ENCODE measurements around the gene ADRB1.

Gene ADRB1

GRCh38 chr10:114043532-114044246 is at the start of gene ADRB1:
Gene ADRB1, plus strand, starts transcription at chr10:114043866. Its CDS starts 267 bp downstream, at chr10:114044133.
- no peak for TF ChIP-seq Cebpa-rat (IDR thresholded peaks at IDR 0.05)
- Histone ChIP-seq H3K27me3 (peaks cover 0 to 34% (median 17%) of the 10 kb centered on the region in 11 experiments; a peak in 14 of 22 replicates), H3K9me3 (replicated peaks in 1 of 11) (peaks cover 0 to 24% (median 8%) of the 10 kb centered on the region in 11 experiments; a peak in 11 of 22 replicates), H3K4me2 (peak within 1 kb of the TSS; percentile 84 to 99 (median 94)), H4K20me1 (peaks cover 0 to 18% (median 7%) of the 10 kb centered on the region in 11 experiments; a peak in 10 of 22 replicates), H3K27ac (peak within 1 kb of the TSS; percentile 51 to 93 (median 80); a peak in 21 of 22 replicates), H3K4me3 (peak within 1 kb of the TSS; percentile 67 to 80 (median 70)), H3K4me1 (peaks cover 25 to 73% (median 53%) of the 10 kb centered on the region in 10 experiments), H3K36me3 (peaks cover 0 to 42% (median 0%) of the 10 kb centered on the region in 11 experiments; a peak in 5 of 22 replicates), H3K9ac (peak within 1 kb of the TSS; percentile 75 to 89 (median 83))

- H3K4me3 ChIP-seq: no peak overlapping the region
- peak overlapping the region in 8 of 11 experiments; percentile 8 to 96 (median 86); a peak in 15 of 22 replicates for H3K4me2 ChIP-seq
- no peak overlapping the region for H3K9ac ChIP-seq
- H3K4me1 ChIP-seq: peaks cover 41 to 100% (median 62%) of the 10 kb centered on the region in 10 experiments
- H4K20me1 ChIP-seq: no peaks in the 10 kb centered on the region
- H3K27ac ChIP-seq: no peak overlapping the region
- TF ChIP-seq Cebpa-rat (IDR thresholded peaks at IDR 0.05): no peak
- peaks cover 0 to 4% (median 0%) of the 10 kb centered on the region in 11 experiments; a peak in 1 of 22 replicates for H3K9me3 ChIP-seq (replicated peaks in 1 of 11)
- no peaks in the 10 kb centered on the region for H3K27me3 ChIP-seq
- H3K36me3 ChIP-seq: no peaks in the 10 kb centered on the region
These were observed 48.5 kb upstream of the ADRB1 start for GRCh38 chr10:113995201-113995600.

- no peak overlapping the region for H3K27ac ChIP-seq
- no peaks in the 10 kb centered on the region for H3K27me3 ChIP-seq
- peaks cover 30 to 95% (median 65%) of the 10 kb centered on the region in 10 experiments for H3K4me1 ChIP-seq
- H3K9me3 ChIP-seq (replicated peaks in 1 of 11): peaks cover 0 to 4% (median 0%) of the 10 kb centered on the region in 11 experiments; a peak in 1 of 22 replicates
- H3K36me3 ChIP-seq: no peaks in the 10 kb centered on the region
- peak overlapping the region in 7 of 11 experiments; percentile 3 to 96 (median 78); a peak in 10 of 22 replicates for H3K4me2 ChIP-seq
- H4K20me1 ChIP-seq: no peaks in the 10 kb centered on the region
- no peak for TF ChIP-seq Cebpa-rat (IDR thresholded peaks at IDR 0.05)
- H3K4me3 ChIP-seq: no peak overlapping the region
- no peak overlapping the region for H3K9ac ChIP-seq
These were observed 46.2 kb upstream of the ADRB1 start for GRCh38 chr10:113997428-113997827.

- peak overlapping the region in 4 of 11 experiments; percentile 43 to 47 (median 46); a peak in 7 of 22 replicates for H3K9ac ChIP-seq
- peak overlapping the region in 8 of 11 experiments; percentile 18 to 72 (median 60); a peak in 15 of 22 replicates for H3K27ac ChIP-seq
- peaks cover 13 to 74% (median 44%) of the 10 kb centered on the region in 10 experiments for H3K4me1 ChIP-seq
- H3K4me3 ChIP-seq: peak overlapping the region in 6 of 10 experiments; percentile 11 to 51 (median 22); a peak in 9 of 20 replicates
- H3K9me3 ChIP-seq (replicated peaks in 1 of 11): peaks cover 0 to 5% (median 0%) of the 10 kb centered on the region in 11 experiments; a peak in 2 of 22 replicates
- H4K20me1 ChIP-seq: no peaks in the 10 kb centered on the region
- H3K27me3 ChIP-seq: no peaks in the 10 kb centered on the region
- H3K4me2 ChIP-seq: peak overlapping the region; percentile 60 to 96 (median 84)
- peak in 1 of 11 experiments; percentile 34; a peak in 1 of 22 replicates for TF ChIP-seq Cebpa-rat (IDR thresholded peaks at IDR 0.05)
- no peaks in the 10 kb centered on the region for H3K36me3 ChIP-seq
These were observed 44.1 kb upstream of the ADRB1 start for GRCh38 chr10:113999531-113999930.

GRCh38 chr10:114000457-114001010 is 43.1 kb upstream of the ADRB1 start:
- H3K4me3 ChIP-seq: no peak overlapping the region
- H3K4me2 ChIP-seq: peak overlapping the region in 7 of 11 experiments; percentile 76 to 96 (median 86); a peak in 14 of 22 replicates
- H3K36me3 ChIP-seq: no peaks in the 10 kb centered on the region
- peaks cover 13 to 64% (median 40%) of the 10 kb centered on the region in 10 experiments for H3K4me1 ChIP-seq
- H4K20me1 ChIP-seq: no peaks in the 10 kb centered on the region
- no peak for TF ChIP-seq Cebpa-rat (IDR thresholded peaks at IDR 0.05)
- no peak overlapping the region for H3K9ac ChIP-seq
- no peaks in the 10 kb centered on the region for H3K27me3 ChIP-seq
- peaks cover 0 to 8% (median 0%) of the 10 kb centered on the region in 11 experiments; a peak in 2 of 22 replicates for H3K9me3 ChIP-seq (replicated peaks in 1 of 11)
- peak overlapping the region in 4 of 11 experiments; percentile 8 to 71 (median 64); a peak in 7 of 22 replicates for H3K27ac ChIP-seq

- no peaks in the 10 kb centered on the region for H4K20me1 ChIP-seq
- H3K9me3 ChIP-seq (replicated peaks in 1 of 11): peaks cover 0 to 4% (median 0%) of the 10 kb centered on the region in 11 experiments; a peak in 1 of 22 replicates
- no peak overlapping the region for H3K4me3 ChIP-seq
- no peaks in the 10 kb centered on the region for H3K27me3 ChIP-seq
- TF ChIP-seq Cebpa-rat (IDR thresholded peaks at IDR 0.05): no peak
- H3K9ac ChIP-seq: no peak overlapping the region
- H3K4me1 ChIP-seq: peaks cover 13 to 54% (median 37%) of the 10 kb centered on the region in 10 experiments
- H3K27ac ChIP-seq: no peak overlapping the region
- peak overlapping the region in 1 of 11 experiments; percentile 84; a peak in 1 of 22 replicates for H3K4me2 ChIP-seq
- H3K36me3 ChIP-seq: no peaks in the 10 kb centered on the region
These were observed 41.2 kb upstream of the ADRB1 start for GRCh38 chr10:114002422-114002821.

GRCh38 chr10:114003161-114003941 is 40.3 kb upstream of the ADRB1 start:
- Histone ChIP-seq H3K9ac (no peak overlapping the region), H3K27me3 (no peaks in the 10 kb centered on the region), H3K27ac (no peak overlapping the region), H3K4me2 (no peak overlapping the region), H3K36me3 (no peaks in the 10 kb centered on the region), H3K4me3 (no peak overlapping the region), H4K20me1 (no peaks in the 10 kb centered on the region), H3K9me3 (replicated peaks in 1 of 11) (peaks cover 0 to 4% (median 0%) of the 10 kb centered on the region in 11 experiments; a peak in 1 of 22 replicates), H3K4me1 (peaks cover 13 to 44% (median 31%) of the 10 kb centered on the region in 10 experiments)
- no peak for TF ChIP-seq Cebpa-rat (IDR thresholded peaks at IDR 0.05)

GRCh38 chr10:114009281-114009996 is 34.2 kb upstream of the ADRB1 start:
- Histone ChIP-seq H3K36me3 (no peaks in the 10 kb centered on the region), H3K4me1 (peaks cover 0 to 6% (median 0%) of the 10 kb centered on the region in 10 experiments; a peak in 2 of 20 replicates), H3K27me3 (no peaks in the 10 kb centered on the region), H3K4me2 (peak overlapping the region in 1 of 11 experiments; percentile 17; a peak in 1 of 22 replicates), H4K20me1 (no peaks in the 10 kb centered on the region), H3K9ac (no peak overlapping the region), H3K9me3 (replicated peaks in 1 of 11) (peaks cover 0 to 20% (median 4%) of the 10 kb centered on the region in 11 experiments; a peak in 6 of 22 replicates), H3K27ac (no peak overlapping the region), H3K4me3 (no peak overlapping the region)
- no peak for TF ChIP-seq Cebpa-rat (IDR thresholded peaks at IDR 0.05)

Measured in BLaER1 treated with 17β-estradiol and CSF1 and Interleukin-3, amounts not matched to agents 10 nM and 100 nM (cell line).